Loucy (cell line): ENCODE results near the gene CAMK1D.

Experiments used
- CTCF ChIP-seq: fragments of 200-600 bp; sonication (generic); conservative IDR thresholded peaks from 2 replicates; pipeline ENCODE4 v1.5.1; 2014; ENCODE audit warnings: mild to moderate bottlenecking, antibody characterized with exemption, low read length
- EZH2phosphoT487 ChIP-seq: fragments of 200-600 bp; IDR thresholded peaks from 2 replicates; pipeline ENCODE4 v1.6.1; 2018; ENCODE audit warnings: antibody characterized with exemption, mild to moderate bottlenecking, moderate library complexity, borderline replicate concordance

- TF ChIP-seq CTCF (no peak), EZH2phosphoT487 (no peak)
These were observed 265.0 kb downstream of the CAMK1D start for GRCh38 chr10:12614177-12614995.
